GM12892 (cell line): ENCODE results near the gene CUL3.

ENCODE experiments used
- POLR2A ChIP-seq: IDR thresholded peaks from 2 replicates; pipeline ENCODE4 v1.6.1; 2011; ENCODE audit warnings: low read depth, low read length, control low read depth
- POLR2AphosphoS5 ChIP-seq: IDR thresholded peaks from 2 replicates; pipeline ENCODE4 v1.6.1; 2011; ENCODE audit warnings: low read depth, low read length, control low read depth
- TAF1 ChIP-seq: IDR thresholded peaks from 2 replicates; pipeline ENCODE4 v1.6.1; 2011; ENCODE audit warnings: low read depth, mild to moderate bottlenecking, control low read depth, low read length, borderline replicate concordance

- TF ChIP-seq POLR2AphosphoS5 (no peak), TAF1 (no peak), POLR2A (no peak)
Observed at GRCh38 chr2:224517963-224518362, 67.2 kb downstream of the CUL3 start.
